GM10266 (cell line): ENCODE data around the gene VGF.
"Not testable (repeated sequence)": the region's sequence is repeated elsewhere in the genome, so short reads cannot be mapped to it uniquely, and the experiment has no call there.

Experiments used
- DNase-seq: peaks from one replicate; pipeline ENCODE4 v3.0.0; 2012; ENCODE audit errors: extremely low spot score
- CTCF ChIP-seq: IDR thresholded peaks from 2 replicates; pipeline ENCODE4 v1.5.1; 2012; ENCODE audit warnings: mild to moderate bottlenecking, low read depth; ENCODE audit not compliant: control insufficient read depth, insufficient read depth; ENCODE audit errors: missing control alignments

VGF gene

GRCh38 chr7:101115215-101115614 lies 50.2 kb downstream of the VGF start:
- no peak for DNase-seq
- TF ChIP-seq CTCF: no peak

- no peak for TF ChIP-seq CTCF
- DNase-seq: no peak
These were observed 50.9 kb downstream of the VGF start for GRCh38 chr7:101114492-101114891.

- no peak for DNase-seq
- TF ChIP-seq CTCF: no peak
These were observed 51.5 kb downstream of the VGF start for GRCh38 chr7:101113836-101114235.

GRCh38 chr7:101113140-101113539 lies 52.2 kb downstream of the VGF start:
- not testable (repeated sequence) for DNase-seq
